Fibroblast of lung (primary cell): ENCODE results near the gene DERL3. TPM values are rescaled to one million over a fixed set of nuclear protein-coding genes. Genes with fewer than 3 reads are reported as not detected.
A peak's percentile ranks its signal among the peaks of the same experiment; 100 is the strongest.
"Not testable (repeated sequence)": the region's sequence is repeated elsewhere in the genome, so short reads cannot be mapped to it uniquely, and the experiment has no call there.

Source experiments
- DNase-seq, 2 donors: peaks; one replicate each; pipeline versions ENCODE4 v3.0.0 to v3.0.0-alpha.2; 2010; ENCODE audit warnings: low read depth in 2 of 2
- H2AFZ ChIP-seq: 2 replicates; pipeline ENCODE4 v1.5.1; 2012; ENCODE audit warnings: low read length, control low read depth, inconsistent platforms
- H3K27ac ChIP-seq: 2 replicates; pipeline ENCODE4 v1.5.1; 2011; ENCODE audit warnings: low read length, control low read depth; ENCODE audit not compliant: insufficient read depth
- H3K27me3 ChIP-seq: 2 replicates; pipeline ENCODE4 v1.5.1; 2011; ENCODE audit warnings: mild to moderate bottlenecking, low read length; ENCODE audit not compliant: control insufficient read depth, insufficient read depth
- H3K36me3 ChIP-seq: 2 replicates; pipeline ENCODE4 v1.5.1; 2011; ENCODE audit warnings: low read length; ENCODE audit not compliant: control insufficient read depth, insufficient read depth
- H3K4me1 ChIP-seq: 2 replicates; pipeline ENCODE4 v1.5.1; 2011; ENCODE audit warnings: low read length; ENCODE audit not compliant: control insufficient read depth, insufficient read depth; ENCODE audit errors: extremely low read depth
- H3K4me2 ChIP-seq: 2 replicates; pipeline ENCODE4 v1.5.1; 2011; ENCODE audit warnings: low read length, control low read depth; ENCODE audit not compliant: insufficient read depth; ENCODE audit errors: extremely low read depth
- H3K4me3 ChIP-seq, 4 experiments: fragments of 200-600 bp in 1 of 4; sonication (generic) in 1 of 4; replicated peaks in 1 of 4; 2 replicates each; pipeline ENCODE4 v1.5.1; 2011 to 2016; ENCODE audit warnings: low read length in 4 of 4, low read depth in 3 of 4, mild to moderate bottlenecking in 3 of 4, control low read depth in 2 of 4, inconsistent platforms in 1 of 4, mixed read lengths in 1 of 4; ENCODE audit not compliant: insufficient read depth in 1 of 4; ENCODE audit errors: control extremely low read depth in 1 of 4
- H3K79me2 ChIP-seq: 2 replicates; pipeline ENCODE4 v1.5.1; 2012; ENCODE audit warnings: mild to moderate bottlenecking, low read length, inconsistent platforms; ENCODE audit not compliant: control insufficient read depth, insufficient read depth
- H3K9ac ChIP-seq: 2 replicates; pipeline ENCODE4 v1.5.1; 2011; ENCODE audit warnings: mild to moderate bottlenecking, low read length, control low read depth; ENCODE audit not compliant: insufficient read depth
- H3K9me3 ChIP-seq: 2 replicates; pipeline ENCODE4 v1.5.1; 2012; ENCODE audit warnings: low read depth, low read length; ENCODE audit not compliant: control insufficient read depth, insufficient read depth
- H4K20me1 ChIP-seq: 2 replicates; pipeline ENCODE4 v1.5.1; 2011; ENCODE audit warnings: low read length; ENCODE audit not compliant: control insufficient read depth, insufficient read depth; ENCODE audit errors: extremely low read depth
- EZH2 ChIP-seq: IDR thresholded peaks from 2 replicates; pipeline ENCODE4 v1.5.1; 2012; ENCODE audit warnings: low read length, control low read depth, mild to moderate bottlenecking; ENCODE audit errors: missing control alignments
- polyA plus RNA-seq, 2 donors: library from polyadenylated mRNA; depleted of rRNA in 1 of 2; stranded (reverse) in 1 of 2; unstranded in 1 of 2; fragments of >200 nt; gene quantifications; 2 replicates each; pipeline ENCODE4 v1.2.1, GENCODE V29; 2011 to 2012; ENCODE audit warnings: missing spikeins in 1 of 2
- total RNA-seq: library from RNA; depleted of rRNA; stranded (reverse); fragments of >200 nt; gene quantifications from 2 replicates; pipeline ENCODE4 v1.2.1, GENCODE V29; 2014
- TF ChIP-seq, protein P1 (sequence below), 2 donors: IDR thresholded peaks in 1 of 2; conservative IDR thresholded peaks in 1 of 2; 1 replicate in 1 of 2; 2 replicates in 1 of 2; pipeline ENCODE4 v1.5.1; 2011 to 2012; ENCODE audit warnings: low read length in 2 of 2, control low read depth in 1 of 2, inconsistent platforms in 1 of 2, low read depth in 1 of 2, mild to moderate bottlenecking in 1 of 2

DERL3 gene
- total and polyA plus RNA-seq, 2 donors (not counting 1 experiment from before 2014, with no cell fraction given) = 0.42 to 0.50 TPM

- H3K9ac ChIP-seq = no peak overlapping the region
- H3K4me3 ChIP-seq = no peak overlapping the region
- no peaks in the 10 kb centered on the region for H3K27me3 ChIP-seq
- H2AFZ ChIP-seq = no peak overlapping the region
- no peaks in the 10 kb centered on the region for H4K20me1 ChIP-seq
- H3K27ac ChIP-seq = no peak overlapping the region
- no peaks in the 10 kb centered on the region for H3K9me3 ChIP-seq
- peaks cover 6% of the 10 kb centered on the region for H3K4me1 ChIP-seq
- no peak overlapping the region for H3K4me2 ChIP-seq
- no peaks in the 10 kb centered on the region for H3K36me3 ChIP-seq
- no peak for TF ChIP-seq EZH2
- TF ChIP-seq, protein P1, sequence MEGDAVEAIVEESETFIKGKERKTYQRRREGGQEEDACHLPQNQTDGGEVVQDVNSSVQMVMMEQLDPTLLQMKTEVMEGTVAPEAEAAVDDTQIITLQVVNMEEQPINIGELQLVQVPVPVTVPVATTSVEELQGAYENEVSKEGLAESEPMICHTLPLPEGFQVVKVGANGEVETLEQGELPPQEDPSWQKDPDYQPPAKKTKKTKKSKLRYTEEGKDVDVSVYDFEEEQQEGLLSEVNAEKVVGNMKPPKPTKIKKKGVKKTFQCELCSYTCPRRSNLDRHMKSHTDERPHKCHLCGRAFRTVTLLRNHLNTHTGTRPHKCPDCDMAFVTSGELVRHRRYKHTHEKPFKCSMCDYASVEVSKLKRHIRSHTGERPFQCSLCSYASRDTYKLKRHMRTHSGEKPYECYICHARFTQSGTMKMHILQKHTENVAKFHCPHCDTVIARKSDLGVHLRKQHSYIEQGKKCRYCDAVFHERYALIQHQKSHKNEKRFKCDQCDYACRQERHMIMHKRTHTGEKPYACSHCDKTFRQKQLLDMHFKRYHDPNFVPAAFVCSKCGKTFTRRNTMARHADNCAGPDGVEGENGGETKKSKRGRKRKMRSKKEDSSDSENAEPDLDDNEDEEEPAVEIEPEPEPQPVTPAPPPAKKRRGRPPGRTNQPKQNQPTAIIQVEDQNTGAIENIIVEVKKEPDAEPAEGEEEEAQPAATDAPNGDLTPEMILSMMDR (conservative IDR thresholded peaks at IDR 0.05 in 1 of 2, IDR thresholded peaks at IDR 0.05 in 1 of 2; ENCODE audit: low read depth in 1 of 2, low read length in 2 of 2) = peak; percentile 50 to 69
- H3K79me2 ChIP-seq = no peaks in the 10 kb centered on the region
- peak; percentile 36 to 51 for DNase-seq
Measured at GRCh38 chr22:23862103-23862502, 23.3 kb upstream of the DERL3 start.

DNA sequence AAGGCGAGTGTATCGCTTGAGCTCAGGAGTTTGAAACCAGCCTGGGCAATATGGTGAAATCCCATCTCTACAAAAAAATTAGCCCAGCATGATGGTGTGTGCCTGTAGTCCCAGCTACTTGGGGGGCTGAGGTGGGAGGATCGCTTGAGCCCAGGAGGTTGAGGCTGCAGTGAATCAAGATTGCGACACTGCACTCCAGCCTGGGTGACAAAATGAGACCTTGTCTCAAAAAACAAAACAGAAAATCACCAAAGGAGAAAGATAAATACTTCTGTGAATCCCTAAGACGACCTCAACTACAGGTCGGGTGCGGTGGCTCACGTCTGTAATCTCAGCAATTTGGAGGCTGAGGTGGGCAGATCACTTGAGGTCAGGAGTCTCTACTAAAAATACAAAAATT, 21.4 kb upstream of the DERL3 start:
- not testable (repeated sequence) for H3K79me2 ChIP-seq, H3K9me3 ChIP-seq, H2AFZ ChIP-seq, H3K27me3 ChIP-seq, H3K4me2 ChIP-seq, H3K36me3 ChIP-seq, H4K20me1 ChIP-seq, H3K4me1 ChIP-seq, H3K4me3 ChIP-seq, H3K9ac ChIP-seq, DNase-seq, H3K27ac ChIP-seq

DNA sequence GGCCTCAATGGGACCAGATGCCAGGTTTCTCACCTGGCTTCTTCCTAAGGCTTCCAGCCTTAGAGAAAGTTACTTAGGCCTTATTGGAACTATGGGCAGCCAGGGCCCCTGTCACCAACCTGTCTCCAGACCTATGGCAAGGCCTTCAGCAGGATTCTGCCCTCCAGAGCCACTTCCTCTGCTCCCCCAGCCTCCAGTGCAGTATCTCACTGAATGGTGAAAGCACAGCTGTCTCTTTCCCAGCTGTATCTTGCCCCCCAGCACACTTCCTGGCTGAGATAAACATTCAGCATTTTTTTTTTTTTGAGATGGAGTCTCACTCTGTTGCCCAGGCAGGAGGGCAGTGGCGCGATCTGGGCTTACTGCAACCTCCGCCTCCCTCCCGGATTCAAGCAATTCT, 20.4 kb upstream of the DERL3 start:
- Histone ChIP-seq H3K27me3 (no peaks in the 10 kb centered on the region), H3K4me1 (peaks cover 6% of the 10 kb centered on the region), H2AFZ (no peak overlapping the region), H3K9ac (no peak overlapping the region), H3K4me2 (no peak overlapping the region), H4K20me1 (no peaks in the 10 kb centered on the region), H3K4me3 (no peak overlapping the region), H3K79me2 (no peaks in the 10 kb centered on the region), H3K27ac (no peak overlapping the region), H3K9me3 (no peaks in the 10 kb centered on the region), H3K36me3 (no peaks in the 10 kb centered on the region)
- DNase-seq = no peak
- TF ChIP-seq, protein P1 (conservative IDR thresholded peaks at IDR 0.05 in 1 of 2, IDR thresholded peaks at IDR 0.05 in 1 of 2; ENCODE audit: low read depth in 1 of 2, low read length in 2 of 2) = no peak
- no peak for TF ChIP-seq EZH2
